ENCODE measurements around the gene DNASE2B. TPM values are rescaled to one million over a fixed set of nuclear protein-coding genes. Genes with fewer than 3 reads are reported as not detected.

Gene DNASE2B
- total RNA-seq, 1 donor from 2014 or later, result not detected

GRCh38 chr1:84367219-84367618 lies 31.1 kb upstream of the DNASE2B start:
- H3K27ac Mint-ChIP-seq (ENCODE audit: unreplicated experiment), result no peak overlapping the region
- no peak for DNase-seq (ENCODE audit: low spot score)
- H3K9me3 Mint-ChIP-seq (ENCODE audit: low read depth), result peaks cover 6% of the 10 kb centered on the region
- peaks cover 15% of the 10 kb centered on the region for H3K4me1 Mint-ChIP-seq (ENCODE audit: low read depth)
- TF ChIP-seq CTCF (IDR thresholded peaks at IDR 0.05), result no peak
- H3K36me3 Mint-ChIP-seq (ENCODE audit: low read depth), result no peaks in the 10 kb centered on the region
- no peaks in the 10 kb centered on the region for H3K27me3 Mint-ChIP-seq (ENCODE audit: low read depth)
- no peak overlapping the region for H3K4me3 Mint-ChIP-seq (ENCODE audit: unreplicated experiment)

GRCh38 chr1:84368441-84368840 lies 29.8 kb upstream of the DNASE2B start:
- H3K4me3 Mint-ChIP-seq (ENCODE audit: unreplicated experiment), result no peak overlapping the region
- H3K36me3 Mint-ChIP-seq (ENCODE audit: low read depth), result no peaks in the 10 kb centered on the region
- no peak for TF ChIP-seq CTCF (IDR thresholded peaks at IDR 0.05)
- peaks cover 15% of the 10 kb centered on the region for H3K4me1 Mint-ChIP-seq (ENCODE audit: low read depth)
- no peak overlapping the region for H3K27ac Mint-ChIP-seq (ENCODE audit: unreplicated experiment)
- DNase-seq (ENCODE audit: low spot score), result no peak
- peaks cover 6% of the 10 kb centered on the region for H3K9me3 Mint-ChIP-seq (ENCODE audit: low read depth)
- no peaks in the 10 kb centered on the region for H3K27me3 Mint-ChIP-seq (ENCODE audit: low read depth)

- H3K27ac Mint-ChIP-seq (ENCODE audit: unreplicated experiment), result no peak overlapping the region
- H3K4me3 Mint-ChIP-seq (ENCODE audit: unreplicated experiment), result no peak overlapping the region
- H3K9me3 Mint-ChIP-seq (ENCODE audit: low read depth), result peaks cover 6% of the 10 kb centered on the region
- no peaks in the 10 kb centered on the region for H3K27me3 Mint-ChIP-seq (ENCODE audit: low read depth)
- no peaks in the 10 kb centered on the region for H3K36me3 Mint-ChIP-seq (ENCODE audit: low read depth)
- TF ChIP-seq CTCF (IDR thresholded peaks at IDR 0.05), result no peak
- peaks cover 18% of the 10 kb centered on the region for H3K4me1 Mint-ChIP-seq (ENCODE audit: low read depth)
- no peak for DNase-seq (ENCODE audit: low spot score)
Observed at GRCh38 chr1:84370266-84370665, 28.0 kb upstream of the DNASE2B start.

GRCh38 chr1:84370831-84371394 lies 27.4 kb upstream of the DNASE2B start:
- peaks cover 13% of the 10 kb centered on the region for H3K4me1 Mint-ChIP-seq (ENCODE audit: low read depth)
- no peak for TF ChIP-seq CTCF (IDR thresholded peaks at IDR 0.05)
- no peaks in the 10 kb centered on the region for H3K36me3 Mint-ChIP-seq (ENCODE audit: low read depth)
- no peaks in the 10 kb centered on the region for H3K27me3 Mint-ChIP-seq (ENCODE audit: low read depth)
- H3K27ac Mint-ChIP-seq (ENCODE audit: unreplicated experiment), result no peak overlapping the region
- H3K4me3 Mint-ChIP-seq (ENCODE audit: unreplicated experiment), result no peak overlapping the region
- H3K9me3 Mint-ChIP-seq (ENCODE audit: low read depth), result peaks cover 6% of the 10 kb centered on the region
- DNase-seq (ENCODE audit: low spot score), result no peak

GRCh38 chr1:84373436-84374141 lies 24.7 kb upstream of the DNASE2B start:
- H3K36me3 Mint-ChIP-seq (ENCODE audit: low read depth), result no peaks in the 10 kb centered on the region
- H3K4me1 Mint-ChIP-seq (ENCODE audit: low read depth), result peaks cover 6% of the 10 kb centered on the region
- H3K4me3 Mint-ChIP-seq (ENCODE audit: unreplicated experiment), result no peak overlapping the region
- no peaks in the 10 kb centered on the region for H3K9me3 Mint-ChIP-seq (ENCODE audit: low read depth)
- no peak for DNase-seq (ENCODE audit: low spot score)
- no peak for TF ChIP-seq CTCF (IDR thresholded peaks at IDR 0.05)
- H3K27me3 Mint-ChIP-seq (ENCODE audit: low read depth), result no peaks in the 10 kb centered on the region
- no peak overlapping the region for H3K27ac Mint-ChIP-seq (ENCODE audit: unreplicated experiment)

Data from chondrocyte (in vitro differentiated cells).